EH (cell line): Measurements from ENCODE around the gene FGFBP1.
A peak's percentile ranks its signal among the peaks of the same experiment; 100 is the strongest.
"Not testable (repeated sequence)": the region's sequence is repeated elsewhere in the genome, so short reads cannot be mapped to it uniquely, and the experiment has no call there.

ENCODE experiments used
- DNase-seq: peaks from one replicate; pipeline ENCODE4 v3.0.0-alpha.2; 2015; ENCODE audit warnings: low read depth

Gene FGFBP1

GRCh38 chr4:15945516-15945915, 7.0 kb upstream of the FGFBP1 start:
- no peak for DNase-seq

GRCh38 chr4:15944895-15945294, 6.4 kb upstream of the FGFBP1 start:
- DNase-seq: no peak

GRCh38 chr4:15942283-15942682, 3.7 kb upstream of the FGFBP1 start:
- no peak for DNase-seq

- DNase-seq: no peak
These were observed 358 bp downstream of the FGFBP1 start for GRCh38 chr4:15938182-15938581.

- no peak for DNase-seq
These were observed 2.0 kb downstream of the FGFBP1 start for GRCh38 chr4:15936495-15936894.

- DNase-seq: no peak
These were observed 2.8 kb downstream of the FGFBP1 start for GRCh38 chr4:15935504-15936402.

- DNase-seq: no peak
These were observed 4.3 kb downstream of the FGFBP1 start for GRCh38 chr4:15934259-15934658.

GRCh38 chr4:15931451-15932210, 6.9 kb downstream of the FGFBP1 start:
- no peak for DNase-seq

- no peak for DNase-seq
These were observed 8.2 kb downstream of the FGFBP1 start for GRCh38 chr4:15930314-15930713.

GRCh38 chr4:15929540-15929939, 9.0 kb downstream of the FGFBP1 start:
- DNase-seq: no peak

GRCh38 chr4:15928883-15929282, 9.7 kb downstream of the FGFBP1 start:
- DNase-seq: no peak

- DNase-seq: no peak
These were observed 12.1 kb downstream of the FGFBP1 start for GRCh38 chr4:15926486-15926885.

GRCh38 chr4:15925830-15926229, 12.7 kb downstream of the FGFBP1 start:
- DNase-seq: no peak

GRCh38 chr4:15921592-15921932, 17.0 kb downstream of the FGFBP1 start:
- DNase-seq: no peak

- peak; percentile 97 for DNase-seq
These were observed 17.6 kb downstream of the FGFBP1 start for GRCh38 chr4:15920723-15921591.

- no peak for DNase-seq
These were observed 19.9 kb downstream of the FGFBP1 start for GRCh38 chr4:15918484-15919129.

- no peak for DNase-seq
These were observed 21.2 kb downstream of the FGFBP1 start for GRCh38 chr4:15917297-15917696.

- DNase-seq: not testable (repeated sequence)
These were observed 22.2 kb downstream of the FGFBP1 start for GRCh38 chr4:15916358-15916757.

GRCh38 chr4:15914736-15915135, 23.8 kb downstream of the FGFBP1 start:
- no peak for DNase-seq

GRCh38 chr4:15914291-15914690, 24.2 kb downstream of the FGFBP1 start:
- no peak for DNase-seq

GRCh38 chr4:15913631-15913970, 24.9 kb downstream of the FGFBP1 start:
- peak; percentile 87 for DNase-seq
